Activated naive CD4-positive, alpha-beta T cell treated with anti-CD3 and anti-CD28 coated beads for 36 hours (primary cell): ENCODE data around the gene COQ9. TPM values are rescaled to one million over a fixed set of nuclear protein-coding genes. Genes with fewer than 3 reads are reported as not detected.
"Not testable (repeated sequence)": the region's sequence is repeated elsewhere in the genome, so short reads cannot be mapped to it uniquely, and the experiment has no call there.

Experiments used
- CTCF ChIA-PET: fragments of 350-600 bp; sonication (Branson Sonifier 250); formaldehyde crosslinking; loops from one replicate; lab custom pipeline; 2021; ENCODE audit warnings: antibody characterized with exemption; lab: Charles Lee
- DNase-seq: peaks from one replicate; pipeline ENCODE4 v3.0.0-alpha.2; 2020
- H3K27ac Mint-ChIP-seq: one replicate; pipeline ENCODE4 v1.8.0; 2021; ENCODE audit warnings: mild to moderate bottlenecking, mixed read lengths
- H3K27me3 Mint-ChIP-seq: one replicate; pipeline ENCODE4 v1.8.0; 2021; ENCODE audit warnings: low read depth, mixed read lengths
- H3K36me3 Mint-ChIP-seq: one replicate; pipeline ENCODE4 v1.8.0; 2021; ENCODE audit warnings: low read depth, mixed read lengths
- H3K4me1 Mint-ChIP-seq: one replicate; pipeline ENCODE4 v1.8.0; 2021; ENCODE audit warnings: low read depth, mixed read lengths
- H3K4me3 Mint-ChIP-seq: one replicate; pipeline ENCODE4 v1.8.0; 2021; ENCODE audit warnings: mild to moderate bottlenecking, moderate library complexity, mixed read lengths
- H3K9me3 Mint-ChIP-seq: one replicate; pipeline ENCODE4 v1.8.0; 2021; ENCODE audit warnings: mixed read lengths
- intact Hi-C: fragments of 100-400 bp; cut with micrococcal nuclease; formaldehyde crosslinking; loops from one replicate; pipeline ENCODE4 v1.15.1; 2023
- total RNA-seq, 2 experiments: library from RNA; stranded (reverse); gene quantifications; one replicate each; pipeline ENCODE4 v1.2.3, GENCODE V29; 2021

The COQ9 gene
- total RNA-seq, 2 experiments from 2014 or later, result 30.6 TPM

DNA sequence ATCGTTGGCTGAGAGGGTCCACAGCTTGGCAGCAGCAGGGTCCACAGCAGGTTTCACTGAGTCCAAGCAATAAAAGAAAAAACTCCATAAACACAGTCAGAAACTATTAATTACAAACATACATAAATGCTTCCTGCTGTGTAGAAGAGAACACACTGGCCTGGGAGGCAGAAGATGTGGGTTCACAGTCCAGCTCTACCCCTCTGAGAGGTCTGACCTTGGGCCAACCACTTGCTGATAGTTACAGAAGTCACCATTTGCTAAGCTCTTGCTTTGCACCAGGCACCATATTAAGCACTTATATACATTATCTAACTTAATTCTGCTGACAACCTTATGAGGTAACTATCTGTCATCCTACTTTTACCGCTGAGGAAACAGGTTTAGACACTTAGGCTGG lies 14.8 kb upstream of the COQ9 start:
- peak overlapping the region; percentile 61 for H3K27ac Mint-ChIP-seq
- intact Hi-C loops, result no loop called here
- H3K36me3 Mint-ChIP-seq, result peaks cover 45% of the 10 kb centered on the region
- peaks cover 25% of the 10 kb centered on the region for H3K4me1 Mint-ChIP-seq
- H3K27me3 Mint-ChIP-seq, result no peaks in the 10 kb centered on the region
- H3K4me3 Mint-ChIP-seq, result no peak overlapping the region
- no peaks in the 10 kb centered on the region for H3K9me3 Mint-ChIP-seq
- no peak for DNase-seq
- CTCF ChIA-PET, result interaction anchor here (1.4 to 5.5 kb wide), 4 partner anchors 10 to 132 kb away, joined by 5 to 53 read pairs (median 9); partner anchors contain the start of gene CIAPIN1

- intact Hi-C loops, result loop anchor here (1.0 kb wide), 1 partner anchor 14 kb away; no protein-coding TSS in a partner anchor
- H3K36me3 Mint-ChIP-seq, result peaks cover 41% of the 10 kb centered on the region
- no peaks in the 10 kb centered on the region for H3K27me3 Mint-ChIP-seq
- no peaks in the 10 kb centered on the region for H3K9me3 Mint-ChIP-seq
- peak overlapping the region; percentile 61 for H3K27ac Mint-ChIP-seq
- H3K4me1 Mint-ChIP-seq, result peaks cover 25% of the 10 kb centered on the region
- DNase-seq, result no peak
- CTCF ChIA-PET, result interaction anchor here (0.8 to 5.5 kb wide), 8 partner anchors 8 to 133 kb away, joined by 3 to 53 read pairs (median 4); partner anchors contain the start of genes CIAPIN1 and POLR2C
- H3K4me3 Mint-ChIP-seq, result no peak overlapping the region
Observed at GRCh38 chr16:57432989-57433388, 14.3 kb upstream of the COQ9 start.

- no peak for DNase-seq
- peaks cover 25% of the 10 kb centered on the region for H3K4me1 Mint-ChIP-seq
- no peaks in the 10 kb centered on the region for H3K9me3 Mint-ChIP-seq
- H3K36me3 Mint-ChIP-seq, result peaks cover 45% of the 10 kb centered on the region
- CTCF ChIA-PET, result interaction anchor here (0.9 to 5.5 kb wide), 5 partner anchors 12 to 89 kb away, joined by 3 to 53 read pairs (median 4); partner anchors contain the start of genes CIAPIN1 and POLR2C
- no peaks in the 10 kb centered on the region for H3K27me3 Mint-ChIP-seq
- H3K27ac Mint-ChIP-seq, result peak overlapping the region; percentile 61
- no peak overlapping the region for H3K4me3 Mint-ChIP-seq
- intact Hi-C loops, result no loop called here
Observed at GRCh38 chr16:57434003-57434402, 13.3 kb upstream of the COQ9 start.

GRCh38 chr16:57435838-57436237 lies 11.4 kb upstream of the COQ9 start:
- H3K9me3 Mint-ChIP-seq, result peaks cover 7% of the 10 kb centered on the region
- no peak overlapping the region for H3K27ac Mint-ChIP-seq
- H3K4me3 Mint-ChIP-seq, result no peak overlapping the region
- DNase-seq, result no peak
- H3K36me3 Mint-ChIP-seq, result peaks cover 54% of the 10 kb centered on the region
- CTCF ChIA-PET, result interaction anchor here (1.0 to 1.1 kb wide), 2 partner anchors 19 to 155 kb away, joined by 3 to 4 read pairs; no protein-coding TSS in a partner anchor
- no peaks in the 10 kb centered on the region for H3K27me3 Mint-ChIP-seq
- H3K4me1 Mint-ChIP-seq, result peaks cover 25% of the 10 kb centered on the region
- intact Hi-C loops, result no loop called here

- H3K27me3 Mint-ChIP-seq, H3K27ac Mint-ChIP-seq, DNase-seq, H3K4me3 Mint-ChIP-seq, CTCF ChIA-PET, intact Hi-C loops: not testable (repeated sequence)
- peaks cover 45% of the 10 kb centered on the region for H3K36me3 Mint-ChIP-seq
- H3K4me1 Mint-ChIP-seq, result peaks cover 15% of the 10 kb centered on the region
- H3K9me3 Mint-ChIP-seq, result peaks cover 10% of the 10 kb centered on the region
Observed at GRCh38 chr16:57439947-57440346, 7.3 kb upstream of the COQ9 start.

DNA sequence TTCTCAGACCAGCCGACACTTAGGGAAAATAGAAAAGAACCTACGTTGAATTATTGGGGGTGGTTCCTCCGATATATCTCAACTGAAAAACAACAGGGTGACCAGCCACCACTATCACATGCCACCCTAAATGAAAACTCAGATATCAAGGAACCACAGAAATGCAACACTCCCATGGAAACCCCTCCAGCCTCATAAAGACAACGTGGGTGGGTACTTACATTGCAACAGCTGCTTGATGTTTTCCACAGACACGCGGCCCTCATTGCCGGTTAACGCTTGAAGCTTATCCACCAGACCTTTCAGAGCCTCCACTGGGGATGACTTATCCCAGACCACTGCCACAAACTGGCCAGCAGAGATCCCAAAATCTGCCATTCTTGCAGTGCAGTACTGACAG lies 6.7 kb upstream of the COQ9 start:
- H3K27me3 Mint-ChIP-seq, H3K4me3 Mint-ChIP-seq, intact Hi-C loops, H3K27ac Mint-ChIP-seq, DNase-seq: not testable (repeated sequence)
- Mint-ChIP-seq H3K9me3 (peaks cover 10% of the 10 kb centered on the region), H3K36me3 (peaks cover 43% of the 10 kb centered on the region), H3K4me1 (peaks cover 17% of the 10 kb centered on the region)
- CTCF ChIA-PET, result interaction anchor here (1.5 kb wide), 1 partner anchor 22 kb away, joined by 7 read pairs; no protein-coding TSS in a partner anchor

DNA sequence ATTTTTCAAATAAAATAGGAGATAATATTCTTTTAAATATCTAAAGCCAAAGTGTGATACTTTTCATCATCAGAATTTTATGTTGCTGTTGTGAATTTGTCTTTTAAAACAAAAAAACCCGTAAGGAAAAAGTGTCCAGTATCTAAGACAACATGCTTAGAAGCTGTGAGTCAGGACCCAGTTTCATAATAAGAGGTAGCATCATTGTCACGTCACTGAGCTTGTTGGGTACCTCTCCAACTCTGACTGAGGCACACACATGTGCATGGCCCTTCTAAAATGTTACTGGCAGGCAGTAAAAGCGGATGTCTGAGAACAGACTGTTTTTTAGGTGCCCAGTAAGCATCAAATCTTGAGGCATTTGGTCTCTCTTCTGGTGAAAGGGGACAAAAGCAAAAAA lies 2.6 kb upstream of the COQ9 start:
- DNase-seq, result peak; percentile 10
- H3K4me1 Mint-ChIP-seq, result peaks cover 40% of the 10 kb centered on the region
- H3K27me3 Mint-ChIP-seq, result no peaks in the 10 kb centered on the region
- intact Hi-C loops, result loop anchor here (5.0 kb wide), 1 partner anchor 683 kb away; the partner anchor contains the start of gene CFAP20
- H3K4me3 Mint-ChIP-seq, result no peak overlapping the region
- CTCF ChIA-PET, result interaction anchor here (0.6 to 2.3 kb wide), 6 partner anchors 11 to 93 kb away, joined by 3 to 7 read pairs (median 5); partner anchors contain the start of gene POLR2C
- peaks cover 10% of the 10 kb centered on the region for H3K9me3 Mint-ChIP-seq
- H3K36me3 Mint-ChIP-seq, result peaks cover 22% of the 10 kb centered on the region
- no peak overlapping the region for H3K27ac Mint-ChIP-seq

GRCh38 chr16:57445510-57445909 lies 1.8 kb upstream of the COQ9 start:
- no peak overlapping the region for H3K4me3 Mint-ChIP-seq
- DNase-seq, result no peak
- H3K9me3 Mint-ChIP-seq, result peaks cover 4% of the 10 kb centered on the region
- peaks cover 14% of the 10 kb centered on the region for H3K36me3 Mint-ChIP-seq
- no peak overlapping the region for H3K27ac Mint-ChIP-seq
- H3K4me1 Mint-ChIP-seq, result peaks cover 42% of the 10 kb centered on the region
- CTCF ChIA-PET, result interaction anchor here (0.7 to 2.4 kb wide), 5 partner anchors 12 to 28 kb away, joined by 3 to 11 read pairs (median 6); partner anchors contain the start of gene POLR2C
- H3K27me3 Mint-ChIP-seq, result no peaks in the 10 kb centered on the region
- intact Hi-C loops, result loop anchor here (5.0 kb wide), 1 partner anchor 682 kb away; the partner anchor contains the start of gene CFAP20

GRCh38 chr16:57446531-57447185 lies 621 bp upstream of the COQ9 start:
- Mint-ChIP-seq H3K27me3 (no peaks in the 10 kb centered on the region), H3K36me3 (peaks cover 8% of the 10 kb centered on the region), H3K4me3 (peak overlapping the region; percentile 86), H3K27ac (peak overlapping the region; percentile 86), H3K4me1 (peaks cover 42% of the 10 kb centered on the region), H3K9me3 (no peaks in the 10 kb centered on the region)
- CTCF ChIA-PET, result interaction anchor here (1.0 to 3.2 kb wide), 9 partner anchors 13 to 163 kb away, joined by 3 to 14 read pairs (median 3); partner anchors contain the start of gene POLR2C
- intact Hi-C loops, result loop anchor here (1.0 to 5.0 kb wide), 7 partner anchors 16 to 681 kb away; partner anchors contain the start of genes ARL2BP, CCDC102A, CFAP20 and KATNB1
- peak; percentile 24 for DNase-seq

- Mint-ChIP-seq H3K27me3 (no peaks in the 10 kb centered on the region), H3K27ac (no peak overlapping the region), H3K9me3 (no peaks in the 10 kb centered on the region), H3K36me3 (peaks cover 22% of the 10 kb centered on the region), H3K4me1 (peaks cover 17% of the 10 kb centered on the region), H3K4me3 (no peak overlapping the region)
- CTCF ChIA-PET, result interaction anchor here (0.9 kb wide), 1 partner anchor 10 kb away, joined by 3 read pairs; the partner anchor contains the start of gene POLR2C
- no peak for DNase-seq
- intact Hi-C loops, result no loop called here
Observed at GRCh38 chr16:57452021-57452420, 4.7 kb downstream of the COQ9 start.

- no peaks in the 10 kb centered on the region for H3K27me3 Mint-ChIP-seq
Observed at GRCh38 chr16:57462209-57462977, 15.1 kb downstream of the COQ9 start, which contains the start of gene POLR2C. Gene POLR2C, plus strand, starts transcription at chr16:57462679. Its CDS starts 46 bp downstream, at chr16:57462725.

More at GRCh38 chr16:57462209-57462977, 15.1 kb downstream of the COQ9 start, which contains the start of gene POLR2C:
- H3K36me3 Mint-ChIP-seq, result peaks cover 12% of the 10 kb centered on the region
- DNase-seq, result peak; percentile 95
- no peaks in the 10 kb centered on the region for H3K9me3 Mint-ChIP-seq
- H3K4me3 Mint-ChIP-seq, result peak within 1 kb of the TSS; percentile 100
- CTCF ChIA-PET, result interaction anchor here (0.7 to 7.8 kb wide), 17 partner anchors 11 to 400 kb away, joined by 3 to 63 read pairs (median 4); partner anchors contain the start of genes ADGRG5, CCDC102A, CIAPIN1 and COQ9
- peak within 1 kb of the TSS; percentile 99 for H3K27ac Mint-ChIP-seq
- intact Hi-C loops, result loop anchor here (1.0 to 10.0 kb wide), 7 partner anchors 15 to 542 kb away; partner anchors contain the start of genes CIAPIN1, COQ9, DOK4 and KATNB1
- peaks cover 30% of the 10 kb centered on the region for H3K4me1 Mint-ChIP-seq
